Measurements from ENCODE around the gene CCDC127.
"Not testable (repeated sequence)": the region's sequence is repeated elsewhere in the genome, so short reads cannot be mapped to it uniquely, and the experiment has no call there.

The CCDC127 gene

GRCh38 chr5:172421-172820, 45.5 kb downstream of the CCDC127 start:
- Mint-ChIP-seq H3K9me3 (no peaks in the 10 kb centered on the region), H3K4me1 (ENCODE audit: low read depth) (no peaks in the 10 kb centered on the region), H3K27me3 (peaks cover 1% of the 10 kb centered on the region), H3K36me3 (ENCODE audit: low read depth) (no peaks in the 10 kb centered on the region), H3K27ac (no peak overlapping the region), H3K4me3 (no peak overlapping the region)
- intact Hi-C loops (cut with micrococcal nuclease) = no loop called here

GRCh38 chr5:171801-172331, 46.1 kb downstream of the CCDC127 start:
- Mint-ChIP-seq H3K4me1 (ENCODE audit: low read depth) (no peaks in the 10 kb centered on the region), H3K36me3 (ENCODE audit: low read depth) (no peaks in the 10 kb centered on the region), H3K4me3 (no peak overlapping the region), H3K9me3 (no peaks in the 10 kb centered on the region), H3K27ac (no peak overlapping the region), H3K27me3 (peaks cover 1% of the 10 kb centered on the region)
- intact Hi-C loops (cut with micrococcal nuclease) = no loop called here

DNA sequence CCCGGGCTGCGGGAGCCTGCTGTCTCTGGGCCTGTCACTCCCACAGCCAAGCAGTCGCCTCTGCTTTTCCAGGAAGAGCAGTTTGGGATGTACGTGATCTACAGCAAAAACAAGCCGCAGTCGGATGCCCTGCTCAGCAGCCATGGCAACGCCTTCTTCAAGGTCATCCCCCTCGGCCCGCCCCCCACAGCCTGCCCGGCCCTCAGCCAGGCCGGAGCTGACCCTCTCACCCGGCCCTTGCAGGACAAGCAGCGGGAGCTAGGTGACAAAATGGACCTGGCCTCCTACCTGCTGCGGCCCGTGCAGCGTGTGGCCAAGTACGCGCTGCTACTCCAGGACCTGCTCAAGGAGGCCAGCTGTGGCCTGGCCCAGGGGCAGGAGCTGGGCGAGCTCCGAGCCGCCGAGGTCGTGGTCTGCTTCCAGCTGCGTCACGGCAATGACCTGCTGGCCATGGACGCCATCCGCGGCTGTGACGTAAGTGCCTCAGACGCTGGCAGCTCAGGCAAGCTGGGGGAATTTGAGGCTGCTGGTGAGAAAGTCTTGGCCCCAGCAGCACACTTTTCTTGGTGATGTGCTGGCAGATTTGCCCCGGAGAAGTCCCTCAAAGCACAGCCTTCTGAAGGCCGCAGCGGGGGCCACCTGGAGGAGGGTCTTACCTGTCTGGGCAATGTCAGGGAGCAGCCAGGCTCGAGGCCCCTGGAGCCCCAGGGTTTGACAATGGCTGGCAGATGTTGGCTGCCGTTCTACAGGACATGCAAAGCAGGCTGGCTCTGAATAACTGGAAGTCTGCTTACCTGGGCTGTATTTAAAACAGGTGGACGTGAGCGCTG, 46.8 kb downstream of the CCDC127 start:
- H3K27ac Mint-ChIP-seq = no peak overlapping the region

GRCh38 chr5:169728-170094, 48.2 kb downstream of the CCDC127 start:
- peaks cover 1% of the 10 kb centered on the region for H3K27me3 Mint-ChIP-seq
- no peak overlapping the region for H3K4me3 Mint-ChIP-seq
- intact Hi-C loops (cut with micrococcal nuclease) = no loop called here
- no peaks in the 10 kb centered on the region for H3K9me3 Mint-ChIP-seq
- H3K4me1 Mint-ChIP-seq (ENCODE audit: low read depth) = no peaks in the 10 kb centered on the region
- no peak overlapping the region for H3K27ac Mint-ChIP-seq
- H3K36me3 Mint-ChIP-seq (ENCODE audit: low read depth) = no peaks in the 10 kb centered on the region

More for the DNA sequence above, 46.8 kb downstream of the CCDC127 start:
- no peak overlapping the region for H3K4me3 Mint-ChIP-seq
- no peaks in the 10 kb centered on the region for H3K9me3 Mint-ChIP-seq
- no peaks in the 10 kb centered on the region for H3K4me1 Mint-ChIP-seq (ENCODE audit: low read depth)
- intact Hi-C loops (cut with micrococcal nuclease) = no loop called here
- H3K27me3 Mint-ChIP-seq = peaks cover 1% of the 10 kb centered on the region
- no peaks in the 10 kb centered on the region for H3K36me3 Mint-ChIP-seq (ENCODE audit: low read depth)

GRCh38 chr5:169071-169727, 48.8 kb downstream of the CCDC127 start:
- no peak overlapping the region for H3K4me3 Mint-ChIP-seq

DNA sequence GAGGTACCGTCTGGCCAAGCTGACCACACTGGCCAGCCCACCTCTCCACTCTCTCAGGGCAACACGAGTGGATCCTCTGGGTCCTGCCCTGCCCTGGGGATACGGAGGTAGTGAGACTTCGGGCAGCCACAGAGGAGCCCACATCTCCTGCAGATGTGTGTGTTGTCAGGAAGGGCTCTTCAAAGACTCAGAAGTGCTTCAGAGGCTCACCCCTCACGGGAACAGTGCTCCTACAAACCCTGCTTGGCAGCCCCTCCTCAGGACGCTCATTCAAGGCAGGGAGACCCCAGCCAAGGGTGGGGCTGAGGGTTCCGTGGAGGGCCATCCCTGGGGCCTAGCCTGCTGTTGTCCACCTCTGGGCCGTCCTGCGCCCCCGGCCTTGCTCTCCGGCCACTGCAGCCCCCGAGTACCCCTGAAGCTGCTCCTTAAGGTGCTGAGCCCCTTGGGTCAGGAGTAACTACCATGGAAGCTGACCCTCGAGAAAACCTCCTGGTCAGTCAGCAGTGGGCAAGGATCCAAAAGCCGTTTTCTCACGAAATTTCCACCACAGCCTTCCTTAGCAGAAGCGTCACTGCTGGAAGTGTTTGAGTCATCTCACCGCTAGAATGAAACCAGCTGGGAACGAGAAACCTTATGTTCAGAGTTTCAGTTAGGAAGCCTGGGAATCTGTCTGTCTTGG, 49.8 kb downstream of the CCDC127 start:
- H3K4me3 Mint-ChIP-seq = no peak overlapping the region

More at GRCh38 chr5:169071-169727, 48.8 kb downstream of the CCDC127 start:
- H3K27me3 Mint-ChIP-seq = peaks cover 1% of the 10 kb centered on the region
- H3K4me1 Mint-ChIP-seq (ENCODE audit: low read depth) = no peaks in the 10 kb centered on the region
- H3K27ac Mint-ChIP-seq = no peak overlapping the region
- intact Hi-C loops (cut with micrococcal nuclease) = no loop called here
- no peaks in the 10 kb centered on the region for H3K36me3 Mint-ChIP-seq (ENCODE audit: low read depth)
- no peaks in the 10 kb centered on the region for H3K9me3 Mint-ChIP-seq

DNA sequence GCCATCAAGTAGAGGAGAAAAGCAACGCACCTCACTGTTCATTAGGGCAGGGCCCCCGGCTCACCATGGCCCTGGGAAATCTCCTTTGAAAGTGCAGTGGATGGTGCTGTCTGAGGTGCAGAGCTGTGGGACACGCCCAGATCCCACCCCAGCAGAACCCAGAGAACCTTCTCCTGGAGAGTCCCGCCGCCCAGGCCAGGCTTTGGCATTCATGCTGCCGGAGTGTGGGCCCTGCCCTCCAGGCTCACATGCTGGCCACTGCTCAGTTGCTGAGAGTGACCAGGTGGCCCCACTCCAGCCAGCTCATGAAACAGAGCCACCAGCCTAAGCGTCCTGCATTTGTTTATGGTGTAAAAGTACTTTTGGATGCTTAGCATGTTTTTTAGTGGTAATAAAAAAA, 50.4 kb downstream of the CCDC127 start:
- H3K4me1 Mint-ChIP-seq (ENCODE audit: low read depth) = no peaks in the 10 kb centered on the region
- no peak overlapping the region for H3K4me3 Mint-ChIP-seq
- H3K27ac Mint-ChIP-seq = no peak overlapping the region
- H3K27me3 Mint-ChIP-seq = peaks cover 1% of the 10 kb centered on the region
- intact Hi-C loops (cut with micrococcal nuclease) = no loop called here
- no peaks in the 10 kb centered on the region for H3K36me3 Mint-ChIP-seq (ENCODE audit: low read depth)
- no peaks in the 10 kb centered on the region for H3K9me3 Mint-ChIP-seq

More for the DNA sequence above, 49.8 kb downstream of the CCDC127 start:
- no peak overlapping the region for H3K27ac Mint-ChIP-seq
- H3K36me3 Mint-ChIP-seq (ENCODE audit: low read depth) = no peaks in the 10 kb centered on the region
- peaks cover 1% of the 10 kb centered on the region for H3K27me3 Mint-ChIP-seq
- intact Hi-C loops (cut with micrococcal nuclease) = no loop called here
- H3K4me1 Mint-ChIP-seq (ENCODE audit: low read depth) = no peaks in the 10 kb centered on the region
- H3K9me3 Mint-ChIP-seq = no peaks in the 10 kb centered on the region

DNA sequence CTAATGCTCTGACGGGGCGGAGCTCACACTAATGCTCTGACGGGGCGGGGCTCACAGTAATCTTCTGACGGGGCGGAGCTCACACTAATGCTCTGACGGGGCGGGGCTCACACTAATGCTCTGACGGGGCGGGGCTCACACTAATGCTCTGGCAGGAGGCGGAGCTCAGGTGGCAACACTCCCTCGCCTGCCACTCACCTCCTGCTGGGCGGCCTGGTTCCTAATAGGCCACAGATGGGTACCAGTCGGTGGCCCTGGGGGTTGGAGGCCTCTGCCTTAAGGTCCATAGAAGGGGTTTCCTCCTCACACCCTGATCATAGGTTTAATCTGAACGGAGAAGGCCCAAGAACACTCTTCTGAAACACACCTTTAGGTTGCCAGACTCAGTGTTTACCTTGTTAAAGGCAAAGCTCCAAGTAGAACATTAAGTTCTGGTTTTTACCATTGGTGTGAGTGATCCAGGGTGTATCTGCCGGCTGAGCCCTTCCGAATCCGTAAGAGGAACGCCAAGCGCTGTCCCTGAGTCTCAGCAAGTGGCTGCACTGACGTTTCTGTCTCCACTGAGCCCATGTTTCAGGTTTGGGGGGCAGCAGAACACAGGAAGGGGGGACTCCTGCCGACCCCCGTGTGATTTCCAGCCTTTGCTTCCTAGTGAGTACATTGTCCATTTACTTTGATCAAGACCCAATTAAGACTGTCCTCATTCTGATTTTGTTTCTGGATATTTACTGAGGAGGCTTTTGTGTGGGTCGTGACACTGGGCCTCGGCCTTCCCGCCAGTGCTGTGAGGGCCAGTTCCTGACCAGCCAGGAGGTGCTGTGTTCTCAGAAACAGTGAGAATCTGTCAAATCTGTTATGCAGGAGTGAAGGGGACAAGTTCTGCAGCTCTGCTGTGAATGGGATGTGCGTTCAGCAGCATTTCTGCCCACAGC, 51.2 kb downstream of the CCDC127 start:
- intact Hi-C loops (cut with micrococcal nuclease) = no loop called here
- peaks cover 1% of the 10 kb centered on the region for H3K27me3 Mint-ChIP-seq
- H3K4me3 Mint-ChIP-seq = no peak overlapping the region
- H3K36me3 Mint-ChIP-seq (ENCODE audit: low read depth) = no peaks in the 10 kb centered on the region
- no peaks in the 10 kb centered on the region for H3K4me1 Mint-ChIP-seq (ENCODE audit: low read depth)
- H3K27ac Mint-ChIP-seq = no peak overlapping the region
- no peaks in the 10 kb centered on the region for H3K9me3 Mint-ChIP-seq

DNA sequence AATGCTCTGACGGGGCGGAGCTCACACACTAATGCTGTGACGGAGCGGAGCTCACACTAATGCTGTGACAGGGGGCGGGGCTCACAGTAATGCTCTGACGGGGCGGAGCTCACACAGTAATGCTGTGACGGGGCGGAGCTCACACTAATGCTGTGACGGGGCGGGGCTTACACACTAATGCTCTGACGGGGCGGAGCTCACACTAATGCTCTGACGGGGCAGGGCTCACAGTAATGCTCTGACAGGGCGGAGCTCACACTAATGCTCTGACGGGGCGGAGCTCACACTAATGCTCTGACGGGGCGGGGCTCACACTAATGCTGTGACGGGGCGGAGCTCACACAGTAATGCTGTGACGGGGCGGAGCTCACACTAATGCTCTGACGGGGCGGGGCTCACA, 53.2 kb downstream of the CCDC127 start:
- H3K4me1 Mint-ChIP-seq (ENCODE audit: low read depth); intact Hi-C loops (cut with micrococcal nuclease); H3K27ac Mint-ChIP-seq; H3K36me3 Mint-ChIP-seq (ENCODE audit: low read depth); H3K9me3 Mint-ChIP-seq; H3K4me3 Mint-ChIP-seq: not testable (repeated sequence)
- H3K27me3 Mint-ChIP-seq = peaks cover 11% of the 10 kb centered on the region

- H3K27ac Mint-ChIP-seq = no peak overlapping the region
- H3K36me3 Mint-ChIP-seq (ENCODE audit: low read depth) = no peaks in the 10 kb centered on the region
- intact Hi-C loops (cut with micrococcal nuclease) = no loop called here
- no peak overlapping the region for H3K4me3 Mint-ChIP-seq
- H3K27me3 Mint-ChIP-seq = peaks cover 16% of the 10 kb centered on the region
- no peaks in the 10 kb centered on the region for H3K4me1 Mint-ChIP-seq (ENCODE audit: low read depth)
- no peaks in the 10 kb centered on the region for H3K9me3 Mint-ChIP-seq
These were observed 53.7 kb downstream of the CCDC127 start for GRCh38 chr5:164244-164643.

DNA sequence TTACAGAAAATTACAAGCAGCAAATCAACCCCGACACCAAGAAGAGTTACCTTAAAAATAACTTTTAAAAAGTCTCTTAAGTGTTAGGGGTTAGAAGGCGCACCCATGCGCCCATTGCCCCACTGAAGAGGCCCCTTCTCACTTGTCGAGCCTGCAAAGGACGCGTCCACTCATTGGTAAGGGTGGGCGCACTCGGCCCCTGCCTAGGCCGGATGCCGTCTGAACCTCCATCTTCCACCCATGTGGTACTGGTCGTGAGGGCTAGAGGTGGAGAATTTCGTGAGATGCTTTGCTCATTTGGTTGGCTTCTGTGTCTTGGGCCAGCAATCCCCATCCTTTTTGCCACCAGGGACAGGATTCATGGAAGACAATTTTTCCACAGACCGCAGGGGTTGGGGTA, 54.1 kb downstream of the CCDC127 start:
- H3K4me3 Mint-ChIP-seq = no peak overlapping the region
- no peaks in the 10 kb centered on the region for H3K36me3 Mint-ChIP-seq (ENCODE audit: low read depth)
- no peak overlapping the region for H3K27ac Mint-ChIP-seq
- intact Hi-C loops (cut with micrococcal nuclease) = no loop called here
- peaks cover 17% of the 10 kb centered on the region for H3K27me3 Mint-ChIP-seq
- no peaks in the 10 kb centered on the region for H3K9me3 Mint-ChIP-seq
- no peaks in the 10 kb centered on the region for H3K4me1 Mint-ChIP-seq (ENCODE audit: low read depth)

- Mint-ChIP-seq H3K9me3 (no peaks in the 10 kb centered on the region), H3K4me1 (ENCODE audit: low read depth) (no peaks in the 10 kb centered on the region), H3K4me3 (no peak overlapping the region), H3K27me3 (peaks cover 19% of the 10 kb centered on the region), H3K27ac (no peak overlapping the region), H3K36me3 (ENCODE audit: low read depth) (no peaks in the 10 kb centered on the region)
- intact Hi-C loops (cut with micrococcal nuclease) = no loop called here
These were observed 54.7 kb downstream of the CCDC127 start for GRCh38 chr5:163338-163620.

- H3K4me1 Mint-ChIP-seq (ENCODE audit: low read depth) = no peaks in the 10 kb centered on the region
- intact Hi-C loops (cut with micrococcal nuclease) = no loop called here
These were observed 55.2 kb downstream of the CCDC127 start for GRCh38 chr5:162565-163337.

More at GRCh38 chr5:162565-163337, 55.2 kb downstream of the CCDC127 start:
- Mint-ChIP-seq H3K27me3 (peaks cover 19% of the 10 kb centered on the region), H3K27ac (no peak overlapping the region), H3K9me3 (no peaks in the 10 kb centered on the region), H3K36me3 (ENCODE audit: low read depth) (no peaks in the 10 kb centered on the region), H3K4me3 (no peak overlapping the region)

Data from dendritic cell treated with granulocyte-macrophage colony-stimulating factor and Interleukin-4, amounts not matched to agents 40 ng/mL and 50 ng/mL, for 4 days (primary cell).